A549 (cell line): ENCODE measurements around the gene NPTX2. TPM values are rescaled to one million over a fixed set of nuclear protein-coding genes. Genes with fewer than 3 reads are reported as not detected.

Experiments
- ATAC-seq, 2 experiments: fragments of 200-7000 bp in 1 of 2; fragments of >200 bp in 1 of 2; cut with Nextera tagmentation in 1 of 2; cut with Tn5 transposase in 1 of 2; 3 replicates each; pipeline versions ENCODE4 v1.8.0 to v1.9.1; 2018 to 2020; ENCODE audit warnings: mild to moderate bottlenecking in 1 of 2, moderate library complexity in 1 of 2
- CTCF ChIA-PET: fragments of 300-600 bp; sonication (Branson Sonifier 250); formaldehyde crosslinking; extraction: SDS; loops from one replicate; lab custom pipeline; 2021; ENCODE audit warnings: antibody characterized with exemption, inconsistent platforms; lab: Yijun Ruan, JAX
- POLR2A ChIA-PET: fragments of 350-600 bp; formaldehyde crosslinking; extraction: SDS; loops from one replicate; lab custom pipeline; 2021; ENCODE audit warnings: antibody characterized with exemption, inconsistent platforms; lab: Yijun Ruan, JAX
- DNase-seq, 2 experiments: peaks; one replicate each; pipeline versions ENCODE4 v3.0.0 to v3.0.0-alpha.2; 2011 to 2016; ENCODE audit warnings: low read depth in 1 of 2, low spot score in 1 of 2
- FAIRE-seq: peaks from 2 replicates; lab custom pipeline; 2011; peaks lifted over from hg19 to GRCh38; lab: Jason Lieb, UNC
- H3K27ac ChIP-seq, 2 experiments: fragments of >200 bp; sonication (Bioruptor Twin); formaldehyde crosslinking; 3 replicates each; pipeline ENCODE4 v1.5.1; 2016 to 2017
- H3K4me1 ChIP-seq: fragments of >200 bp; sonication (Bioruptor Twin); formaldehyde crosslinking; 3 replicates; pipeline ENCODE4 v1.6.1; 2016
- H3K4me2 ChIP-seq: fragments of >200 bp; sonication (Bioruptor Twin); formaldehyde crosslinking; 3 replicates; pipeline ENCODE4 v1.6.1; 2016
- H3K4me3 ChIP-seq: fragments of >200 bp; sonication (Bioruptor Twin); formaldehyde crosslinking; 3 replicates; pipeline ENCODE4 v1.5.1; 2016
- H3K9me3 ChIP-seq: fragments of >200 bp; sonication (Bioruptor Twin); formaldehyde crosslinking; 3 replicates; pipeline ENCODE4 v1.6.1; 2016
- ATOH8 ChIP-seq: fragments of 250-450 bp; sonication (Bioruptor Pico); IDR thresholded peaks from 2 replicates; pipeline ENCODE4 v1.5.0; 2020; ENCODE audit warnings: low read depth, mild to moderate bottlenecking, moderate library complexity
- BHLHE40 ChIP-seq: IDR thresholded peaks from 2 replicates; pipeline ENCODE4 v1.6.1; 2012; ENCODE audit warnings: low read depth, low read length, inconsistent platforms
- CEBPB ChIP-seq, 2 experiments: fragments of >200 bp in 1 of 2; sonication (Bioruptor Twin) in 1 of 2; formaldehyde crosslinking in 1 of 2; IDR thresholded peaks; 2 replicates each; pipeline ENCODE4 v1.6.1; 2012 to 2016
- CHD2 ChIP-seq: fragments of 150-350 bp; IDR thresholded peaks from 2 replicates; pipeline ENCODE4 v1.6.1; 2014; ENCODE audit warnings: low read length; ENCODE audit not compliant: partially characterized antibody
- EHF ChIP-seq: fragments of 250-450 bp; sonication (Bioruptor Pico); IDR thresholded peaks from 2 replicates; pipeline ENCODE4 v1.5.0; 2020; ENCODE audit warnings: mild to moderate bottlenecking
- EP300 ChIP-seq, 2 experiments: fragments of >200 bp; sonication (Bioruptor Twin); formaldehyde crosslinking; IDR thresholded peaks; 2 replicates in 1 of 2; 3 replicates in 1 of 2; pipeline ENCODE4 v1.6.1; 2016 to 2017
- HOXB13 ChIP-seq: fragments of 250-450 bp; sonication (Bioruptor Pico); IDR thresholded peaks from 2 replicates; pipeline ENCODE4 v1.5.0; 2020; ENCODE audit warnings: low read depth, mild to moderate bottlenecking, moderate library complexity
- HOXB5 ChIP-seq: fragments of 250-450 bp; sonication (Bioruptor Pico); IDR thresholded peaks from 2 replicates; pipeline ENCODE4 v1.5.0; 2020; ENCODE audit warnings: mild to moderate bottlenecking, moderate library complexity
- MAZ ChIP-seq: fragments of 150-350 bp; IDR thresholded peaks from 2 replicates; pipeline ENCODE4 v1.6.1; 2014; ENCODE audit warnings: antibody characterized with exemption, low read depth, low read length, borderline replicate concordance
- NPAS2 ChIP-seq: fragments of 250-450 bp; sonication (Bioruptor Pico); IDR thresholded peaks from 2 replicates; pipeline ENCODE4 v1.8.0; 2022; ENCODE audit warnings: mild to moderate bottlenecking, moderate library complexity, borderline replicate concordance
- NR3C1 ChIP-seq: fragments of >200 bp; sonication (Bioruptor Twin); formaldehyde crosslinking; IDR thresholded peaks from 3 replicates; pipeline ENCODE4 v1.6.1; 2017
- PHF8 ChIP-seq: fragments of 200-600 bp; sonication (generic); IDR thresholded peaks from 2 replicates; pipeline ENCODE4 v1.6.1; 2016; ENCODE audit warnings: low read depth, mild to moderate bottlenecking, antibody characterized with exemption, moderate library complexity, borderline replicate concordance
- POLR2A ChIP-seq: IDR thresholded peaks from 2 replicates; pipeline ENCODE4 v1.6.1; 2012; ENCODE audit warnings: mild to moderate bottlenecking, low read length
- POLR2AphosphoS2 ChIP-seq: conservative IDR thresholded peaks from 2 replicates; pipeline ENCODE4 v1.6.1; 2012; ENCODE audit warnings: low read length, improper control_type of control experiment, inconsistent platforms
- RAD21 ChIP-seq, 2 experiments: fragments of >200 bp in 1 of 2; sonication (Bioruptor Twin) in 1 of 2; formaldehyde crosslinking in 1 of 2; IDR thresholded peaks in 1 of 2; conservative IDR thresholded peaks in 1 of 2; 2 replicates in 1 of 2; 3 replicates in 1 of 2; pipeline ENCODE4 v1.6.1; 2012 to 2018; ENCODE audit warnings: inconsistent platforms in 1 of 2
- RARB ChIP-seq: fragments of 250-450 bp; sonication (Bioruptor Pico); IDR thresholded peaks from 2 replicates; pipeline ENCODE4 v1.8.0; 2021; ENCODE audit warnings: mild to moderate bottlenecking, moderate library complexity
- RCOR1 ChIP-seq: fragments of 150-350 bp; IDR thresholded peaks from 2 replicates; pipeline ENCODE4 v1.6.1; 2014; ENCODE audit warnings: antibody characterized with exemption, low read length, low read depth
- REST ChIP-seq: fragments of 200-600 bp; sonication (generic); IDR thresholded peaks from 2 replicates; pipeline ENCODE4 v1.6.1; 2016; ENCODE audit warnings: antibody characterized with exemption, mild to moderate bottlenecking, moderate library complexity
- SMC3 ChIP-seq: fragments of >200 bp; sonication (Bioruptor Twin); formaldehyde crosslinking; IDR thresholded peaks from 3 replicates; pipeline ENCODE4 v1.6.1; 2018; ENCODE audit warnings: inconsistent platforms
- ZFP36 ChIP-seq: fragments of 450-650 bp; IDR thresholded peaks from 2 replicates; pipeline ENCODE4 v1.6.1; 2014; ENCODE audit warnings: borderline replicate concordance; ENCODE audit not compliant: partially characterized antibody
- ZSCAN20 ChIP-seq: fragments of 250-450 bp; sonication (Bioruptor Pico); IDR thresholded peaks from 2 replicates; pipeline ENCODE4 v1.8.0; 2022; ENCODE audit warnings: mild to moderate bottlenecking, moderate library complexity
- WGBS: methylation state at CpG from one replicate; pipeline ENCODE4 v1.1.6; 2017; ENCODE audit errors: missing lambda C conversion rate; 5-methylcytosine and 5-hydroxymethylcytosine counted together
- polyA plus RNA-seq, 4 experiments: library from polyadenylated mRNA; depleted of rRNA in 3 of 4; stranded (reverse); fragments of >200 nt; fragmentation: RNase III in 1 of 4; extraction: RNeasy Plus Mini Kit Qiagen cat#74134 plus additional on column Dnase treatment in 1 of 4; gene quantifications; 2 replicates in 3 of 4; 3 replicates in 1 of 4; pipeline ENCODE4 v1.2.3, GENCODE V29; 2011 to 2017
- TF ChIP-seq, protein P1 (sequence below): IDR thresholded peaks from 2 replicates; pipeline ENCODE4 v1.6.1; 2012; ENCODE audit warnings: low read depth, borderline replicate concordance
- TF ChIP-seq, protein P2 (sequence below): IDR thresholded peaks from 2 replicates; pipeline ENCODE4 v1.6.1; 2012
- TF ChIP-seq, protein P3 (sequence below): fragments of >200 bp; sonication (Bioruptor Twin); formaldehyde crosslinking; IDR thresholded peaks from 3 replicates; pipeline ENCODE4 v1.5.1; 2016
- TF ChIP-seq, protein P4 (sequence below): fragments of >200 bp; sonication (Bioruptor Twin); formaldehyde crosslinking; IDR thresholded peaks from 2 replicates; pipeline ENCODE4 v1.6.1; 2016
- TF ChIP-seq, protein P5 (sequence below): fragments of 150-350 bp; IDR thresholded peaks from 2 replicates; pipeline ENCODE4 v1.6.1; 2014; ENCODE audit warnings: low read depth, mild to moderate bottlenecking, low read length

NPTX2 gene
- polyA plus RNA-seq, 2 of the 4 experiments (the other 2 are of a cell fraction), result not detected

DNA sequence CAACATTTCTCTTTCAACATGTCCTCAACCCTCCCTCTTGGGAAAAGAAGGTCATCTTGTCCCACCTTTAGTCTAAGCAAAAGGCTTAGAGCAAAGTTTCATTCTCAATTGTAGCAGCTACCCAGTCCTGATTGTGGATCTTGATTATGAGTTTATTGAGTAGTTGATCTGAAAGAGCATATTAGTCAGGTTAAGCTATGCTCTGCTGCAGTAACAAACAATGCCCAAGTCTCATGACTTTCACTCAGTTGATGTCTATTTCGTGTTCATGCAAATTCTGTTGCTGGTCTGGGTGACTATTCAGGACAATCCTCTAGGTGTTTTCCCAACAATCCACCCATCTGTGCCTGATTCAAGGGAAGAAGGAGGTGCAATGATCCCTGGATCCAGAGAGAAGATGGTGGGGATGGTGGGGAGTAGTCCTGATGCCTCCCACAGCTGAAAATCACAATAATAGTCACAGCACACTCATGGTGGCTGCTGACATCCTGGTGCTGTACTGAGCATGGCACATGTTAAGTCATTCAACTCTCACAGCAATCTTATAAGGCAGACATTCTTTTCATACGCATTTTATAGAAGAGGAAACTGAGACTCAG is 54.7 kb downstream of the NPTX2 start:
- H3K4me2 ChIP-seq, result no peak overlapping the region
- peaks cover 16% of the 10 kb centered on the region; the same call in 2 of the 3 replicates for H3K9me3 ChIP-seq
- TF ChIP-seq EHF (CRISPR knock-in tag), result no peak
- TF ChIP-seq, protein P1, sequence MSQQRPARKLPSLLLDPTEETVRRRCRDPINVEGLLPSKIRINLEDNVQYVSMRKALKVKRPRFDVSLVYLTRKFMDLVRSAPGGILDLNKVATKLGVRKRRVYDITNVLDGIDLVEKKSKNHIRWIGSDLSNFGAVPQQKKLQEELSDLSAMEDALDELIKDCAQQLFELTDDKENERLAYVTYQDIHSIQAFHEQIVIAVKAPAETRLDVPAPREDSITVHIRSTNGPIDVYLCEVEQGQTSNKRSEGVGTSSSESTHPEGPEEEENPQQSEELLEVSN, result no peak
- no peak for TF ChIP-seq HOXB5 (CRISPR knock-in tag)
- no peak for TF ChIP-seq SMC3
- TF ChIP-seq, protein P2, sequence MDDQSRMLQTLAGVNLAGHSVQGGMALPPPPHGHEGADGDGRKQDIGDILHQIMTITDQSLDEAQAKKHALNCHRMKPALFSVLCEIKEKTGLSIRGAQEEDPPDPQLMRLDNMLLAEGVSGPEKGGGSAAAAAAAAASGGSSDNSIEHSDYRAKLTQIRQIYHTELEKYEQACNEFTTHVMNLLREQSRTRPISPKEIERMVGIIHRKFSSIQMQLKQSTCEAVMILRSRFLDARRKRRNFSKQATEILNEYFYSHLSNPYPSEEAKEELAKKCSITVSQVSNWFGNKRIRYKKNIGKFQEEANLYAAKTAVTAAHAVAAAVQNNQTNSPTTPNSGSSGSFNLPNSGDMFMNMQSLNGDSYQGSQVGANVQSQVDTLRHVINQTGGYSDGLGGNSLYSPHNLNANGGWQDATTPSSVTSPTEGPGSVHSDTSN, result no peak
- TF ChIP-seq HOXB13, result no peak
- no peak for TF ChIP-seq ATOH8
- TF ChIP-seq CEBPB (IDR thresholded peaks at IDR 0.05), result no peak
- TF ChIP-seq CHD2, result no peak
- TF ChIP-seq RARB (CRISPR knock-in tag), result no peak
- TF ChIP-seq MAZ, result no peak
- no peak for TF ChIP-seq PHF8
- no peak for TF ChIP-seq POLR2AphosphoS2
- no peak for TF ChIP-seq REST
- TF ChIP-seq, protein P3, sequence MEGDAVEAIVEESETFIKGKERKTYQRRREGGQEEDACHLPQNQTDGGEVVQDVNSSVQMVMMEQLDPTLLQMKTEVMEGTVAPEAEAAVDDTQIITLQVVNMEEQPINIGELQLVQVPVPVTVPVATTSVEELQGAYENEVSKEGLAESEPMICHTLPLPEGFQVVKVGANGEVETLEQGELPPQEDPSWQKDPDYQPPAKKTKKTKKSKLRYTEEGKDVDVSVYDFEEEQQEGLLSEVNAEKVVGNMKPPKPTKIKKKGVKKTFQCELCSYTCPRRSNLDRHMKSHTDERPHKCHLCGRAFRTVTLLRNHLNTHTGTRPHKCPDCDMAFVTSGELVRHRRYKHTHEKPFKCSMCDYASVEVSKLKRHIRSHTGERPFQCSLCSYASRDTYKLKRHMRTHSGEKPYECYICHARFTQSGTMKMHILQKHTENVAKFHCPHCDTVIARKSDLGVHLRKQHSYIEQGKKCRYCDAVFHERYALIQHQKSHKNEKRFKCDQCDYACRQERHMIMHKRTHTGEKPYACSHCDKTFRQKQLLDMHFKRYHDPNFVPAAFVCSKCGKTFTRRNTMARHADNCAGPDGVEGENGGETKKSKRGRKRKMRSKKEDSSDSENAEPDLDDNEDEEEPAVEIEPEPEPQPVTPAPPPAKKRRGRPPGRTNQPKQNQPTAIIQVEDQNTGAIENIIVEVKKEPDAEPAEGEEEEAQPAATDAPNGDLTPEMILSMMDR, result no peak
- TF ChIP-seq, protein P4, sequence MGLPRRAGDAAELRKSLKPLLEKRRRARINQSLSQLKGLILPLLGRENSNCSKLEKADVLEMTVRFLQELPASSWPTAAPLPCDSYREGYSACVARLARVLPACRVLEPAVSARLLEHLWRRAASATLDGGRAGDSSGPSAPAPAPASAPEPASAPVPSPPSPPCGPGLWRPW, result no peak
- TF ChIP-seq POLR2A, result no peak
- TF ChIP-seq RCOR1, result no peak
- no peak for FAIRE-seq
- no peak overlapping the region for H3K27ac ChIP-seq
- ChIA-PET POLR2A (no interaction called here), CTCF (interaction anchor here (1.3 kb wide), 1 partner anchor 22 kb away, joined by 3 read pairs; no protein-coding TSS in a partner anchor)
- no peaks in the 10 kb centered on the region for H3K4me1 ChIP-seq
- 3% methylated on average over 2 of the region's 2 CpGs for WGBS
- DNase-seq, result no peak
- H3K4me3 ChIP-seq, result no peak overlapping the region
- no peak for ATAC-seq

DNA sequence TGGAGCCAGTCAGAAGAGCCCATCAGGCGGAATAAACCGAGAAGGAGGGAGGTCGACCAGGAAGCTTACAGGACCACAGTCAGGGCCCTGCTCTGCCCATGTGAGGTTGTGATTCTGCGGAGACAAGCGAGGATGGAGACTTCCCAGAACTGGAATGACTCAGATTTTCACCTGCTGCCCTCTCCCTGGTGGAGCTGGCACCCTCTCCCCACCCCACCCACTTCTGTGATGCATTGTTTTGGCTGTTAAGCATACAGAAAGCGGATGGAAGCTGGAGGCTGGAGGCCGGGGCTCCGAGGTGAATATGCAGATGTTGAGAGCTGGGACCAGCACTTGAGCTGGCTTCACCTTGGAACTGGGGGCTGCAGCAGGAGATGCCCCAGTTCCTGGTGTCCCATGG is 57.4 kb downstream of the NPTX2 start:
- 15% methylated on average over 8 of the region's 8 CpGs for WGBS
- POLR2A ChIA-PET, result no interaction called here
- Histone ChIP-seq H3K9me3 (peaks cover 29% of the 10 kb centered on the region), H3K4me1 (no peaks in the 10 kb centered on the region), H3K4me2 (no peak overlapping the region; the same call in 2 of the 3 replicates), H3K4me3 (no peak overlapping the region), H3K27ac (no peak overlapping the region)
- FAIRE-seq (no peak), DNase-seq (no peak), ATAC-seq (peak; percentile 37 to 43; a peak in 4 of 6 replicates)
- CTCF ChIA-PET, result no interaction called here
- no peak for TF ChIP-seq NPAS2
- TF ChIP-seq, protein P5, sequence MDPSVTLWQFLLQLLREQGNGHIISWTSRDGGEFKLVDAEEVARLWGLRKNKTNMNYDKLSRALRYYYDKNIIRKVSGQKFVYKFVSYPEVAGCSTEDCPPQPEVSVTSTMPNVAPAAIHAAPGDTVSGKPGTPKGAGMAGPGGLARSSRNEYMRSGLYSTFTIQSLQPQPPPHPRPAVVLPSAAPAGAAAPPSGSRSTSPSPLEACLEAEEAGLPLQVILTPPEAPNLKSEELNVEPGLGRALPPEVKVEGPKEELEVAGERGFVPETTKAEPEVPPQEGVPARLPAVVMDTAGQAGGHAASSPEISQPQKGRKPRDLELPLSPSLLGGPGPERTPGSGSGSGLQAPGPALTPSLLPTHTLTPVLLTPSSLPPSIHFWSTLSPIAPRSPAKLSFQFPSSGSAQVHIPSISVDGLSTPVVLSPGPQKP, result no peak
- no peak for TF ChIP-seq ZSCAN20 (CRISPR knock-in tag)
- no peak for TF ChIP-seq NR3C1
- TF ChIP-seq, protein P3, result no peak
- no peak for TF ChIP-seq RAD21 (conservative IDR thresholded peaks at IDR 0.05 in 1 of 2, IDR thresholded peaks at IDR 0.05 in 1 of 2)
- no peak for TF ChIP-seq EP300 (IDR thresholded peaks at IDR 0.05)
- TF ChIP-seq ZFP36, result no peak
- no peak for TF ChIP-seq BHLHE40
